Endometrial microvascular endothelial cells (primary cell): Measurements from ENCODE around the gene LMX1B. TPM values are rescaled to one million over a fixed set of nuclear protein-coding genes. Genes with fewer than 3 reads are reported as not detected.

Experiments used
- in situ Hi-C: cut with HindIII; loops from 2 replicates; pipeline ENCODE4 v1.10.0; 2017; ENCODE audit warnings: low sequenced_read_pairs, low pct_unique_long_range_greater_than_20kb; ENCODE audit errors: inconsistent ontology term
- total RNA-seq: library from RNA; depleted of rRNA; stranded (reverse); fragments of >200 nt; gene quantifications from one replicate; pipeline ENCODE4 v1.2.3, GENCODE V29; 2015; ENCODE audit errors: inconsistent ontology term

The LMX1B gene
- total RNA-seq, 1 donor from 2014 or later: not detected

DNA sequence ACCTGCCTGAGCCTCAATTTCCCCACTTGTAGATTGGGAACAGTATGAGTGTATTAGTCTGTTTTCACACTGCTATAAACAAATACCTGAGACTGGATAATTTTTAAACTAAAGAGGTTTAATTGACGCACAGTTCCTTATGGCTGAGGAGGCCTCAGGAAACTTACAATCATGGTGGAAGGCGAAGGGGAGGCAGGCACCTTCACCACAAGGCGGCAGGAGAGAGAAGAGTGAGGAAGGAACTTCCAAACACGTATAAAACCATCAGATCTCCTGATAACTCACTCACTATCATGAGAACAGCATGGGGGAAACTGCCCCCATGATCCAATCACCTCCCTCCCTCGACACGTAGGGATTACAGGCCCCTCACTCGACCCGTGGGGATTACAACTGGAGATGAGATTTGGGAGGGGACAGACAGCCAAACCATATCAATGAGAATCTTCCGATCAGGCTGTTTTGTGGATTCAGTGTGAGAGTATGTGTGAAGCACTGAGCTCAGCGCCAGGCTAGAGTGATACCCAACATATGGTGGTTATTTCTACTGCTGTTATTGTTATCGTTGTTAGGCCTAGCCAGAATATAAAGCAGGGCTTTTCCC is 14.6 kb upstream of the LMX1B start:
- in situ Hi-C loops: no loop called here

DNA sequence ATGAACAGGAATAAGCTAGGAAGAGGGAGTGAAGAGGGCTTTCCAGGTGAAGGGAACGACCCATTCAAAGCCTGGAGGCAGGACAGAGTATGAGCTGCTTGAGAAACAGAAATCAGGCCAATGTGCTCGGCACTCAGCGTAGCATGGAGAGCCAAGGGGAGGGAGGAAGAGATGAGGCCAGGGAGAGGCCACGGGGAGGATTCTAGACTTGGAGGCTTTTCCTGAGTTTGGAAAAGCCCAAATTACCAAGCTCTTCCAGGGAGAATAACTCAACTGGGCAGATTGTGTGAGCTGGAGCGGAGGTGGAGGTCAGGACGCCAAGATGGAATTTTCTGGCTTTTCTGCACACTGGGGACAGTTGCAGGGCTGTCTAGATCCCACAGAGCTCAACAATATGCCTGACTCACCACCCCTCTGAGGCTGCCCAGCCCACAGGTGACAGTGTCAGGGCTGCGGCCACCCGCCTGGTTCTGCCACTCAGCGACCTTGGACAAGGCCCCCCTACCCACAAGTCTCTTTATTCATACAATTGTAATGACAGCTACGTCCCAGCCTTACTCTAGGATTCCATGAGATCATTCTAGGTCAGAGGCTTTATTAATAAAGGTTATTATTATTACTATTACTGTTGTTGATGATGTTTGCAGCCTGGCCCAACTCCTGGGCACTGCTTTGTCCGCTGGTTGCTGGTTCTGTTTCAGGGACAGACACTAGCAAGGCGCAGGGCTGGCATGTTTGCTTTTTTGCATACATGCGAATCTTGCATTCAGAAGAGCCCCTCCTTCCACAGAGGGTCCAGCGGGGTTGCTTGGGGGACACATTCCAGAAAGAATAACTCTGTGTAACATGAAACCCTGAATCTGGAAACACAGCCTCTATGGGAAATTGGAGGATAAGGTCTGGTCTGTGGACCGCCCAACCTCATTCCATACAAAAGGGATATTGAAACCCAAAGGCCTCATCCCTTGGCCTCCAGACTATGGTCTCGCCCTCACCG is 9.4 kb upstream of the LMX1B start:
- in situ Hi-C loops: no loop called here

DNA sequence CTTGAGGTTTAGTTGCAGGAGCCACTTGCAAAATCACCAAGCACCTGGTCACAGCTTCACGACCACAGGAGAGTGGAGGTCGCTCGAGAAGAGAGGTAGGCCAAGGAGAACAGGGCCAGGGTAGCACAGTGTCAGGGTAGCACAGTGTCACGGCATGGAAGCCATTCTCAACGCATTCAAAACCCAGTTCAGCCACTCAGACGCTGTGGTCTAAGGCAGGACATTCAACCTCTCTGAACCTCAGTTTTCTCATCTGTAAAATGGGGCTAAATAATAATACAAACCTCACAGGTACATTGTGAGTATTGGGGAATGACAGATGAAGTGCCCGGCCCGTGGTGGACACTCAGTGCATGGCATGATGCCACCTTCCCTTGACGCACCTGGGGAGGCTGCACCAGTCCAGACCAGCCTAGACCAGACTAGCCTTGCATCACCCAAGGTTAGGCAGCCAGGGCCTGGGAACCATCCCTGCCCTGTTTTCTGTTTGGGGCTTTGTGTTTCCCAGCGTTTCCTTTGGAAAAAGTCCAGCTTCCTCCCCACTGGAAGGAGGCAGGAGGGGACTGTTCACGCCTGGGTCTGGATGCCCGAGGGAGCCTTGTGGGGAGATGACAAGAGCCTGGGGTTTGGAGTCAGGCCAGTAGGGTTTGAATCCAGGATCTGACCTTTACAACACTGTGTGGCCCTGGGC is 7.8 kb upstream of the LMX1B start:
- in situ Hi-C loops: no loop called here

DNA sequence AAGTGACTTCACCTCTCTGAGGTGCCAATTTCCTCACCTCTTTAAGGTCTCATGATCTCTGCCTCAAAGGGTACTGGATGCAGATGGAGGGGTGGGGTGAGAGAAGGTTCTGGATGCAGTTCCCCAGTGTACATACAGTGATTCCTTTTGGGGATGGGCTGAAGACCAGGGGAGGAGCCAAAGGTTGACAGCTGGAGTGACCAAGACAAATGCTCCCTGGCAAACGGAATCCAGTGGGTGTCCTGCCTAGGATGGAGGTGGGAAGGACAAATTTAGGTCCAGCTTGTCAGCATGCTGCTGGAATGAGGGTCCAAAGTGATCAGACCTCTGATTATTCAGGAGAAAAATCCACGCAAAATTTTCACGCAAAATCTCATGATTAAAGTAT is 7.3 kb upstream of the LMX1B start:
- in situ Hi-C loops: no loop called here

- in situ Hi-C loops: no loop called here
Measured at GRCh38 chr9:126607086-126607485, 6.6 kb upstream of the LMX1B start.

GRCh38 chr9:126607731-126608130 is 6.0 kb upstream of the LMX1B start:
- in situ Hi-C loops: no loop called here

DNA sequence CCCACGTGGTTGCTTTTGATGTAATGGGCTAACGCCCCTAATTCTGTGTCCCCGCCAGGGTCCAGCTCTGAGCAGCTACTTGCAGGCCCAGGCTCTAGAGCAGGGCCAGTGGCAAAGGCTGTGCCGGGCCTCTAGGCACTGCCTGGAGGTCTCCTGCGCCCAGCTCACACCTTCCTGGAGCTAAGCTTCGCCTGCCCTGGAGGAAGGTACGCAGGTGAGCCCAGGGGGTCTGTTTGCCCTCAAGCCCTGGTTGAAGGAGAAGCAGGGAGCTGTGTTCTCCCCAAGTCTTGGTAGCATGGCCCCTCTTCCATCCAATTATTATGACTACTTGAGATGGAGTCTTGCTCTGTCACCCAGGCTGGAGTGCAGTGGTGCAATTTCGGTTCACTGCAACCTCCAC is 5.2 kb upstream of the LMX1B start:
- in situ Hi-C loops: no loop called here

GRCh38 chr9:126609191-126609590 is 4.5 kb upstream of the LMX1B start:
- in situ Hi-C loops: no loop called here

- in situ Hi-C loops: no loop called here
Measured at GRCh38 chr9:126609711-126610388, 3.9 kb upstream of the LMX1B start.

DNA sequence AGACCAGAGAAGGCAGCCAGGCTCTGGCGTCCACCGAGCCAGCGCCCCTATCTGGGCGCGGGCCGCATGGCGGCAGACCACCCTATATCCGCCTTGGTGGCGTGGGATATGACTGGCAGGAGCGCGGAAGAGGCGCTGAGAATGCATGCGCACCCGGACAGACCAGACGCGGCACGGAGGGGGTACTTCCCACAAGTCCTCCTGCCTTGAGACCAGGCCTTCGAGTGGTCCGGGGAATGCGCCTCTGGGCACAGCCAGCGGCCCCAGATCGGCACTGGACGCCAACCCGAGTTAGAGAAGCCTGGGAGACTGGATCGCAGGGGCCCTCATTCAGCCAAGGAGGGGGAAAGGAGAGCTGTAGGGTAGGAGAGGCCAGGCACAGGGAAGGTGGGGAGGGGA is 2.5 kb upstream of the LMX1B start:
- in situ Hi-C loops: no loop called here

DNA sequence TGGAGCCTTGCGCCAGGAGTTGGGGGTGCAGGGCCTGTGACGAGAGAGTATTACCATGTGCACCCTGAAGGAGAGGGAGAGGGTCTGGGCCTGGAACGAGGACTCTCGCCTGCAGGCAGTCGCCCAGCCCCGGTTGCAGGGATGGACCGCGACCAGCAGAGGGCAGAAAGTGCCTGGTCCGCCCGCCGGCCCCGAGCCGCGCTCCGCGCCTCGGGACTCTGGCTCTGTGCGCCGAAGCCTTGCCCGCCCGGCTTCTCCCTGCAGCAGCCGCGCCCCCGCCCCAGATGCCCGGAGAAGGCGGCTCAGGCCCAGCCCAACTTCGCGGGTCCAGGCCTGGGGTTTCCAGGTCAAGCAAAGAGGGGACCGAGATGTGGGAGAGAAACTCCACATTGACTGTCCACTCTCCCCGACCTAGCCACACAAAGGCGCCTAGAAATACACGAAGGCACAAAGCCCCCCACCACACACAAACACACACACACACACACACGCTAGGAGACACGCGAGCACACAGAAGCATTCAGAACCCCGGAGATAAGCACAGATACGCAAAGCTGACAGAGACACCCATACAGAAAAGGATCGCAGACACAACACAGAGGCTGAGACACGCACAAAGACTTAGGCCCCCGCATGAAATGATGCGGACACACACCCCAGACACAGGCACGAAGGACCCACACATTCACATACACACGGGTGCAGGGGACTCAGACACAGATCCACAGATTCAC is 2.0 kb upstream of the LMX1B start:
- in situ Hi-C loops: no loop called here

GRCh38 chr9:126612326-126612812 is 1.4 kb upstream of the LMX1B start:
- in situ Hi-C loops: no loop called here

- in situ Hi-C loops: no loop called here
Measured at GRCh38 chr9:126612813-126613641, 701 bp upstream of the LMX1B start.

DNA sequence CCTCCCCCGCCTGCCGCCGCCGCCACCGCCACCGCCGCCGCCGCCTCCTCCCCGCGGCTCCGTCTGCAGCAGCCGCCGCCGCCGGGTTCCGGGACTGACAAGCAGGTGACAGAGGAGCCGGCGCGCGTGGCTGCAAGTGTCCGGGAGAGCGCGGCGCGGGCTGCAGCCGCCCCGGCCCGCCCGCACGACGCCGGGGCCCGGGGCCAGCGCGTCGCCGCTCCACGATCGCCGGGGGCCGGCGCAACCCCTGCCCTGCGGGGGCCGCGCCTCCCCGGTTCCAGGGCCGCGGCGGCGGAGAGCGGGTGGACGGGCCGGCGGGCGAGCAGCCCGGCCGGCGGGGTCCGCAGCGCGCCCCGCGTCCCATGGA is 343 bp downstream of the LMX1B start:
- in situ Hi-C loops: no loop called here

GRCh38 chr9:126614455-126615244 is 922 bp downstream of the LMX1B start:
- in situ Hi-C loops: no loop called here

DNA sequence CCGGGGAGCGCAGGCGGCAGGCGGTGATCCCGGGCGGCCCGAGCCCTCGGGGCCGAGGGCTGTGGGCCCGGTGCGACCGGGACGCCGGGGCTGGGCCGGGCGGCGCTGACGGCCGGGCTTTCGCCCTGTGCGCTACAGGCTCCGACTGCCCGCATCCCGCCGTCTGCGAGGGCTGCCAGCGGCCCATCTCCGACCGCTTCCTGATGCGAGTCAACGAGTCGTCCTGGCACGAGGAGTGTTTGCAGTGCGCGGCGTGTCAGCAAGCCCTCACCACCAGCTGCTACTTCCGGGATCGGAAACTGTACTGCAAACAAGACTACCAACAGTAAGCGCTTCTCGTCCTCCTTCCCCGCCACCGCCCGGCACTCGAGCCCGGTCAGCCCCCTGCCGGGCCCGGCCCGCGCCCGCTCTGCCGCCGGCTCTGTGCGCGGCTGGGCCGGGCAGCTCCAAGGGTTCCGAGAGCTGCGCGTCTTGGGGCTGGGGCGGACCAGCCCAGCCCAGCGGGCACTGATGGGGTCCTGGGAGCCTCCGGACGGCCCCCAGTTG is 1.6 kb downstream of the LMX1B start:
- in situ Hi-C loops: no loop called here
